PFSK-1 (cell line): ENCODE results near the gene MT1E.

Source experiments
- FOXP2 ChIP-seq: optimal IDR thresholded peaks from 2 replicates; pipeline ENCODE3; 2011; ENCODE audit warnings: borderline replicate concordance, control low read depth, inconsistent platforms; ENCODE audit not compliant: insufficient read depth; ENCODE audit errors: extremely low read length, extremely low read depth
- POLR2AphosphoS5 ChIP-seq: IDR thresholded peaks from 2 replicates; pipeline ENCODE4 v1.6.1; 2012; ENCODE audit warnings: low read depth, mild to moderate bottlenecking, control low read depth, low read length, moderate library complexity
- SIN3A ChIP-seq: IDR thresholded peaks from 2 replicates; pipeline ENCODE4 v1.6.1; 2012; ENCODE audit warnings: mild to moderate bottlenecking, low read length, moderate library complexity, borderline replicate concordance; ENCODE audit not compliant: insufficient read depth
- TAF1 ChIP-seq: IDR thresholded peaks from 2 replicates; pipeline ENCODE4 v1.6.1; 2012; ENCODE audit warnings: low read length, control low read depth, borderline replicate concordance; ENCODE audit not compliant: insufficient read depth
- TF ChIP-seq, protein P1 (sequence below), 2 experiments: IDR thresholded peaks; 2 replicates each; pipeline versions ENCODE4 v1.6.1 to v1.8.0; 2011 to 2012; ENCODE audit warnings: low read depth in 2 of 2, low read length in 2 of 2, control low read depth in 1 of 2, inconsistent platforms in 1 of 2, mild to moderate bottlenecking in 1 of 2, moderate library complexity in 1 of 2; ENCODE audit not compliant: insufficient read depth in 1 of 2

The MT1E gene

DNA sequence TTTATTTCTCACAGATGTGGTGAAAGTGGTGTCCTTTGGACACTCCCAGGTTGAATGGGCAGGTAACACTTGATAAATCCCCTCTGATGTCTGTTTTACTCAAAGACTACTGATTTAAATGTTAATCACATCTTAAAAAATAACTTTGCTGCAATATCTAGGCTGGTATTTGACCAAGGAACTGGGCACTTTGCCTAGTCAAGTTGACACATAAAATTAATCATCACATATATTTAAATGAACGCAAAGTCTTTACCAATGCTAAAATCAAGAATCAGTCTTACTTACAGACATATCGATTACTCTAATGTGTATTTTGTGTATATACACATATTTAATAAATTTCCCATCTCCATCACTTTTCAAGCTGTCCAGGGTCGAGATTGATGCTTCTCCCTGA lies 10.2 kb upstream of the MT1E start:
- TF ChIP-seq, protein P1, sequence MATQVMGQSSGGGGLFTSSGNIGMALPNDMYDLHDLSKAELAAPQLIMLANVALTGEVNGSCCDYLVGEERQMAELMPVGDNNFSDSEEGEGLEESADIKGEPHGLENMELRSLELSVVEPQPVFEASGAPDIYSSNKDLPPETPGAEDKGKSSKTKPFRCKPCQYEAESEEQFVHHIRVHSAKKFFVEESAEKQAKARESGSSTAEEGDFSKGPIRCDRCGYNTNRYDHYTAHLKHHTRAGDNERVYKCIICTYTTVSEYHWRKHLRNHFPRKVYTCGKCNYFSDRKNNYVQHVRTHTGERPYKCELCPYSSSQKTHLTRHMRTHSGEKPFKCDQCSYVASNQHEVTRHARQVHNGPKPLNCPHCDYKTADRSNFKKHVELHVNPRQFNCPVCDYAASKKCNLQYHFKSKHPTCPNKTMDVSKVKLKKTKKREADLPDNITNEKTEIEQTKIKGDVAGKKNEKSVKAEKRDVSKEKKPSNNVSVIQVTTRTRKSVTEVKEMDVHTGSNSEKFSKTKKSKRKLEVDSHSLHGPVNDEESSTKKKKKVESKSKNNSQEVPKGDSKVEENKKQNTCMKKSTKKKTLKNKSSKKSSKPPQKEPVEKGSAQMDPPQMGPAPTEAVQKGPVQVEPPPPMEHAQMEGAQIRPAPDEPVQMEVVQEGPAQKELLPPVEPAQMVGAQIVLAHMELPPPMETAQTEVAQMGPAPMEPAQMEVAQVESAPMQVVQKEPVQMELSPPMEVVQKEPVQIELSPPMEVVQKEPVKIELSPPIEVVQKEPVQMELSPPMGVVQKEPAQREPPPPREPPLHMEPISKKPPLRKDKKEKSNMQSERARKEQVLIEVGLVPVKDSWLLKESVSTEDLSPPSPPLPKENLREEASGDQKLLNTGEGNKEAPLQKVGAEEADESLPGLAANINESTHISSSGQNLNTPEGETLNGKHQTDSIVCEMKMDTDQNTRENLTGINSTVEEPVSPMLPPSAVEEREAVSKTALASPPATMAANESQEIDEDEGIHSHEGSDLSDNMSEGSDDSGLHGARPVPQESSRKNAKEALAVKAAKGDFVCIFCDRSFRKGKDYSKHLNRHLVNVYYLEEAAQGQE (IDR thresholded peaks at IDR 0.05; ENCODE audit: insufficient read depth in 1 of 2, low read depth in 2 of 2, low read length in 2 of 2), result no peak
- TF ChIP-seq SIN3A (no peak), POLR2AphosphoS5 (no peak), TAF1 (no peak), FOXP2 (no peak)

DNA sequence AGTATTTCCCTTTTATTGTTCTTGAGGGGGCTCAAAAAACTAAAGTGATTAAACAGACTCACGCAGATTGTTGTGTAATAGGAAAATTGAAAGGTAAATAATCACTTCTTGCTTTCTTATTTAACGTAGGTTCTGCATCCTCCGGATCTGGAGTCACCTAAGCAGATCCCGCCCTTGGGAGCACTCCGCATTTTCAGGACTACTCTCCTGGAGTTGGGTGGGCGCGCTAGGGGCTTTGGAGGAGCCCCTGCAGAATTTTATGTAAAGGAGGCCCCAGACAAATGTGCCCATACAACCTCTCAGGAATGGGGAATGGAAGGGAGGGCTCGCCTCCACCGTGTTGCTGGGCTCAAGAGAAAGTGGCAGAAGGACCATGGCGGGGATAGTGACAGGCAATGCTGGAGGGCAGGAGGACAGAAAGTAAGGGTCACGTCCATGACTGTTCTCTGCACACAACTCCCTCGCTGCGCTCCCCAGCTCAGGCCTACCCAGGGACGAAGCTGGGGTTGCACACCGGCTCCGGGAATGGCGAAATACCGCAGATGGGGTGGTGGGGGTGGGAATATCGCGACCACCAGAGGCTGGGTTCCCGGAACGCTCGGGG lies 8.9 kb upstream of the MT1E start:
- TF ChIP-seq, protein P1 (IDR thresholded peaks at IDR 0.05; ENCODE audit: insufficient read depth in 1 of 2, low read depth in 2 of 2, low read length in 2 of 2), result no peak
- TF ChIP-seq TAF1 (no peak), SIN3A (no peak), FOXP2 (no peak), POLR2AphosphoS5 (no peak)

DNA sequence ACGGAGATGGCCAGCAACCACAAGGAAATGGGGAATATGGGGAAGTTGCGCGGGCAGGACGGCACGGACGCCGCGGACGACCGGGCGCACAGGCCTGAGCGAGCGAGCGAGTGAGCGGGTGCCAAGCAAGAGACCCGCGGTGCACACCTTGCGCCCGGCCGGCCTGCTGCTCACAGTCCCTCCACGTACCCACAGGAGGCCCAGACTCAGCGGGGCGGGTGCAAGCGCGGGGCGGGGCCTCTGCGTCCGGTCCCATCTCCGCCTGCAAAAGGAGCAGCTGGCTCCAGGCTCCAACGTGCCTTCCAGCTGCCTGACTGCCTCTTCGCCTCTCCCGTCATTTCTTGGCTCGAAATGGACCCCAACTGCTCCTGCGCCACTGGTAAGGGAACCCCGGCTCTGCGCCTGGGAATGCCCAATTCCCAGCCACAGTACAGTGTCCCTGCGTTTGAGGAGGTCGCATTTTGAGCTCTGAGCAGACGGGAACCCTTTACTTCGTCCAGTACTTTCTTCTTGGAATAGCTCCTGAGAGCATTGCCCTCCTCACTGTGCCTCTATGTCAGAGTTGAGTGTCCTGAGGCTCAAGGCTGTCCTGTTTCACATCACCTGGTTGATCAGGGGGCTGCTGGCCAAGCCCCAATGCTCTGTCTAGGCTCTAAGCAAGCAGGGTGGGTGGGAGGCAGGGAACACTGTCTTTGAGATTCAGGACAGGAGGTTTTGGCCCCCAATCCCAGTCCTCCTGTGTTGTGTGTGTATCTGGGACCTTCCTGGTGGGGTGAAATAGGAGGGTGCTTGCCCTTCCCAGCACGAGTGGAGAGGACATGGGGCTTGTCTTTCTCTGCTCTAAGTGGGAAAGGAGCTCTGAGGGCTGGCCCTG lies 8.1 kb upstream of the MT1E start:
- TF ChIP-seq, protein P1 (IDR thresholded peaks at IDR 0.05; ENCODE audit: insufficient read depth in 1 of 2, low read depth in 2 of 2, low read length in 2 of 2), result no peak
- TF ChIP-seq FOXP2 (no peak), SIN3A (no peak)

DNA sequence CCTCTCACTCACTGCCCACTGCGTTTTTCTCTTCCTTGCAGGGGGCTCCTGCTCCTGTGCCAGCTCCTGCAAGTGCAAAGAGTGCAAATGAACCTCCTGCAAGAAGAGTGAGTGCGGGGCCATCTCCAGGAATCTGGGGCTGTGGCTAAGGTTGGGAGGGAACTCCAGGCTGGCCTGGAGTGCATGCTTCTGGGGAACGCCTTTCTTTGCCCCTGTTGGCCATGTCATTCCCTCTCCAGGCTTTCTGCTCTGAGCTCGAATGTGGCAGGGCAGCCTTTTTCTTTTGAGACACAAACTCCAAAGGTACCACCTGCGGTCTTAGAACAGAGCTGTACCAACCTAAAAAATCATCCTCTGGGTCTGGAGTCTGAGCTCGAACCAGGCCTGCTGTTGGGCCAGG lies 7.4 kb upstream of the MT1E start:
- TF ChIP-seq, protein P1 (IDR thresholded peaks at IDR 0.05; ENCODE audit: insufficient read depth in 1 of 2, low read depth in 2 of 2, low read length in 2 of 2), result no peak
- TF ChIP-seq TAF1 (no peak), FOXP2 (no peak), SIN3A (no peak), POLR2AphosphoS5 (no peak)
